NCI-H1694 treated with DMSO at 0.1 percent for 48 hours (cell line): ENCODE results near the gene FAM83D.
"Not testable (repeated sequence)": the region's sequence is repeated elsewhere in the genome, so short reads cannot be mapped to it uniquely, and the experiment has no call there.

Source experiments
- DNase-seq: peaks from one replicate; lab custom pipeline; 2025; lab: John Stamatoyannopoulos, UW

FAM83D gene

DNA sequence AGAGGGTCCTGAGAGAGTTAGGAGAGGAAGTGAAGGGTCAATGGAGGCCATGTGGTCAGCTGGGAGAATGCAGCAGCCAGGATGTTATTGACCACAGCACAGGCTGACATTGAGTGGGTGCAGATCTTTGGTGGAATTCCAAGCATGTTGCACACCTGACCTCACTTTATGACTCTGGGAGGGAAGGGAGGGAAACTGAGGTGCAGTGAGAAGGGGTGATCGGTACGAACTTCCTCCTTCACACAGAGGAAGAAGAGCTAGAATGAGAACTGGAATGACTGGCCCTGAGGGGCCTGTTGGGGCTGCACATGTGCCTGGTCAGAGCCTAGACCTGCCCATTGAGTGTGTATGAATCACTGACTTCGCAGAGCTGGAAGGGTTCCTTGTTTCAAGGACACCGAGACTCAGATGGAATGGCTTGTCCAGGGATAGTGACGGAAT, 9.8 kb downstream of the FAM83D start:
- no peak for DNase-seq

DNA sequence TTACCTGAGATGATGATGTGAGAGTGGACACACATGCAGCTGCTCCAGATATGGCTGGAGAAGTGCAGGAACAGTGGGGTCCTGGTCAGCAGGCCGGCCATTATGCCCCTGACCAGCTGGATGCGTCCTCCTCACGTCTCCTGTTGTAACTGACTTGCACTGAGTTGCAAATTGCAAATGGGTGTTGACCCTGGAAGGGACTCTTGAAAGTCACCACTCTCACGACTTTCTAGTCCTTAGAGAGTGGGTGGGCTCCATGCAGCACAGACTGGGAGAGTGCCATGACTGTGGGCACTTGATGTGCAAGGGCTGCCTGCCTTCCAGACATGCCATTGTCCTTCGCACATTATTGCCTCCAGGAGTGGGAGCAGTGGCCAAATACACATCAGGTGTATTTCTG, 10.8 kb downstream of the FAM83D start:
- no peak for DNase-seq

DNA sequence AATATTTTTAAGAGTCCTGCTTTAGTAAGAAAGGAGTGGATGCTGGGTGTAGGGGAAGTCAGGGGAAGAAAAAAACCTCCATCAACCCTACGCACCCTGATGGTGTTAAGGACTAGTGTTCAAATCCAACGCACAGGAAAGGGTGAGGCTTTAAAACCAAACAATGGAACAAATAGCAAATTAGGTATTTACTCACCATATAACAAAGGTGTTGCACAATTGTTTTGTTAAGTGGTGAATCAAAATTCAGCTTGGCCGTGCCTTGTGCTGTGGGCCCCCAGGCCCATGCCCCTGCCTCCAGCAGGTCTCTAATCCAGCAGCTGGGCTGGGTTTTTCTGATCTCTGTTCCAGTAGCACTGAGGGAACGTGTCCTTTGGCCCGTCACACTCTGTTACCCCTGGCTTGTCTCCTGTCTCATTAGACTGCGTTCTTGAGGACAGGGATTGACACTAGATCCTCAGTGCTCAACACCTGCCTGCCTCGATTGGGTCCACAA, 11.8 kb downstream of the FAM83D start:
- DNase-seq, result no peak

DNA sequence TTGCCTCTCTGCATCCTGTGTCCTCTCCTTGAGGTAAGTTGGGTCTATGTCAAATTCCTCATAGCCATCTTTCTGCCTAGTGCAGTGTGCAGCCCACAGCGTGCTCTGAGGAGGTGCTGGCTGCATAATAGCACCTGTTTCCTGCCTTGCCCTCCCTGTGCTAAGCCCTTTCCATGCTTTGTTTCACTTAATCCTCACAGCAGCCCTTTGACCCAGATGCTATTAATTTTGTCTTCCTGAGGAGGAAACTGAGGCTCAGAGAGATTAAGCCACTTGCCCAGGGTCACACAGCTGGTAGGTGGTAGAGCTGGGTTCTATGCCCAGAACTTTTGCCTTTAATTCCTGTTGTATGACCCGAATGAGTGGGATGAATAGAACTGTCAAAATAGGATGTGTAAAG, 13.5 kb downstream of the FAM83D start:
- DNase-seq, result no peak

DNA sequence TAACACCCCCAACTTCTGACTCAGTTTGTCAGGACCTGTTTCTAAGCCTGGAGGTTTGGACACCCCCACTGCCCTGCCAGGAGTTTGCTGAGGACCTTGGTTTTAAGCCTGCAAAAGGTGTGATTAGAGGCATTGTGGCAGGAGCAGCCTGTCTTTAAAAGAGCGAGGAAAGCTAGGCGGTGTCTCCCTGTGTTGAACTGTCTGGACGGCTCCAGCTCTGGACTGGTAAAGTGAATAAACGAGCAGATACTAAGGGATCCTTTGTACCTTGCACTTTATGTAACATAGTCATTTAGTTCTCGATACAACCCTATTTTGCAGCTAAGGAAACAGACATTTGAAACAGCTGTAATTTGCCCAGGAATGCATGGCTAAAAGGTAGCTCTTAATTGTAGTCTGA, 14.4 kb downstream of the FAM83D start:
- no peak for DNase-seq

DNA sequence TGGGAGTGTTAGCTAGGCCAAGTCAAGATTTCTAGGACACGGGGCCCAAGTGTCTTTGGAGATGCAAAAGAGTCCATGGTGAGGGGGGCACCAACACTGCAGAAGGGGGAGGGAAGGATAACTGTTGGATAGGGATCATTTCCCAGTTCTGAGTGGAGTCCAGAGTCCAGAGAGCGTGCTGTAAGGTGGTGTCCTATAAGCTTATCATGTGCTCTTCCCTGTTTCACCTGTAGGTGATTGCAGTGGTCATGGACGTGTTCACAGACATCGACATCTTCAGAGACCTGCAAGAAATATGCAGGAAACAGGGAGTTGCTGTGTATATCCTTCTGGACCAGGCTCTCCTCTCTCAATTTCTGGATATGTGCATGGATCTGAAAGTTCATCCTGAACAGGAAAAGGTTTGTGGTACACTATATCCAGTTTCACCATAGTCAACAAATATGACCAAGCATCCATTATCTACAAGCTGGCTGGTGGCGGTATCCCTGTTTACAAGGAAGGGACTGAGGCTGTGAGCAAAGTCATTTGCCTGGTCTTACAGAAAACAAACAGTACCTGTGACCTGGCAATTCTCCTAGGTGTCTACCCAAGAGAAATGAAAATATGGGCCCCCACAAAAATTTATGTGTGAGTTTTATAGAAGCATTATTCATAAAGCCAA, 15.6 kb downstream of the FAM83D start:
- DNase-seq, result no peak

DNA sequence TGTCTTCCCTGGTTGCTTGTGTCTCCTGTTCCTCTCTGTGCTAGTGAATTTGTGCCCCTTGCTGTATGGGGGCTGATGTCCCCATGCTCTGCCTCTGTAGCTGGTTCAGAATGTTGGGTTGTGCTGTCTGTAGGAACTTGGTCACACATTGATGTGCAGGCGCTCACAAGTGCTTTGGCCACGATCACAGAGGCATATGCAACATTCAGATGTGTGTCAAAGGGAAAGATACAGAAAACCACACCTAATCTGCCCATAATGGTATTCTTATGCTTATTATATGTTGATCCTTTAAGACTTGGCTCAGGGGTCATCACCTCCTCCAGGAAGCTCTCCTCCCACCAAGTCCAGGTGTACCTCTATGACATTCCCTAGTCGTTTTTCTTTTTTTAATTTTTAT, 18.8 kb downstream of the FAM83D start:
- DNase-seq, result no peak

DNA sequence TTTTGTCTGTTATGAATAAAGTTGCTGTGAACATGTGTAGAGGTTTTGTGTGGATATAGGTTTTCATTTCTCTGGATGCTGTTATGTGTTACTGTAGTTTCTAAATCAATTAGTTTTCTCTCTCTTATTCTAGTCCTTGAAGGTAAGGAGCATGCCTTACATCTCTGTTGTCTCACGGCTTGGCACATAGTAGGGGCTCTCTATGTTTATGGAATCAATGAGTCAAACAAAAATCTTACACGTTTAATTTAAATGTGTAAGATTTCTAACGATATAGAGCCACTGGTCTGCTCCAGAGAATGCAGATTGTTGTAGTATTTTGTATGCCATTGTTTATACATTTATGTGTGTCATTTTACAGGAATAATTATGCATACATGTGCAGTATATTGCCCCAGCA, 20.6 kb downstream of the FAM83D start:
- DNase-seq, result no peak

DNA sequence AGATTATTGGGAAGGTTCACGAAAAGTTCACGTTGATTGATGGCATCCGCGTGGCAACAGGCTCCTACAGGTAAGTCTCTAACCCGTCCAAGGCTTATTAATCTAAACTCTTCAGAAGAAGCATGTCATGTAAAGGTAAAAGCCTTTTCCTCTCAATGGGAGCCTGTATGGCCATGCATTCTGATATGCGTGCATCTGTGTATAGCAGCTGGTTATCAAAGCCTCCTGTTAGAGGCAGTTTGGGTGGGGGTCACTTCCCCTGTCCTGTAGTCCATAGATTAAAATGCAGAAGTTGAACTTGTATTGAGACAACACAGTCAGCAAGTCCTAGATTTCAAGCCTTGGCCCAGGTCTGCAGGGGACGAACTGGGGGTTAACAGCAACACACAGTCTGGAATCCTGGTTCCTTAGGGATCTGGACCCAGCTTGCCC, 21.7 kb downstream of the FAM83D start:
- DNase-seq, result no peak

DNA sequence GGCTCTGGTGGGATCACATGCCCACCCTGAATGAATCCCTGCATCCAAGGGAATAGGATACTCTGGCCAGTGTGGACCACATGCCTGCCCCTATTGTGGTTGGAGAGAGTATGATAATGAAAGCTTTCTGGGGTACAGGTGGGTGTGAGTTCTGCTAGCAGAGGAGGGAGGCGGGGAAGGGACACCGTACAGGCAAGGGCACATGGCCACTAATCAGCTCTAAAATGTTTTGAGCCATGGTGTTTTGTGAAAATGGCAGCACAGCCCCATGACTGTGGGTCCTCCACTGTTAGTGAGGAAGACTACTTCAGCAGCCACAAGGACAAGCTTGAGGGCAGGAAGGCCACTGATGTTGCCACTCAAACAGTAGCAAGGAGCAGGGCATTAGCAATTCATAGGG, 24.0 kb downstream of the FAM83D start:
- DNase-seq, result no peak

DNA sequence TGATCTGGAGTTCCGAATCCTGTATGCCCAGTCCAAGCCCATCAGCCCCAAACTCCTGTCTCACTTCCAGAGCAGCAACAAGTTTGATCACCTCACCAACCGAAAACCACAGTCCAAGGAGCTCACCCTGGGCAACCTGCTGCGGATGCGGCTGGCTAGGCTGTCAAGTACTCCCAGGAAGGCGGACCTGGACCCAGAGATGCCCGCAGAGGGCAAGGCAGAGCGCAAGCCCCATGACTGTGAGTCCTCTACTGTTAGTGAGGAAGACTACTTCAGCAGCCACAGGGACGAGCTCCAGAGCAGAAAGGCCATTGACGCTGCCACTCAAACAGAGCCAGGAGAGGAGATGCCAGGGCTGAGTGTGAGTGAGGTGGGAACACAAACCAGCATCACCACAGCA, 25.4 kb downstream of the FAM83D start:
- DNase-seq, result no peak

DNA sequence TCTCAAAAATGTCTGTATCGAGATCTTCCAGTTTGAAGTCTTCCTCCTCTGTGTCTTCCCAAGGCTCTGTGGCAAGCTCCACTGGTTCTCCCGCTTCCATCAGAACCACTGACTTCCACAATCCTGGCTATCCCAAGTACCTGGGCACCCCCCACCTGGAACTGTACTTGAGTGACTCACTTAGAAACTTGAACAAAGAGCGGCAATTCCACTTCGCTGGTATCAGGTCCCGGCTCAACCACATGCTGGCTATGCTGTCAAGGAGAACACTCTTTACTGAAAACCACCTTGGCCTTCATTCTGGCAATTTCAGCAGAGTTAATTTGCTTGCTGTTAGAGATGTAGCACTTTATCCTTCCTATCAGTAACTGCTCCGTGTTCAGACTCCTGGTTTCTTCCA, 25.9 kb downstream of the FAM83D start:
- DNase-seq, result no peak

DNA sequence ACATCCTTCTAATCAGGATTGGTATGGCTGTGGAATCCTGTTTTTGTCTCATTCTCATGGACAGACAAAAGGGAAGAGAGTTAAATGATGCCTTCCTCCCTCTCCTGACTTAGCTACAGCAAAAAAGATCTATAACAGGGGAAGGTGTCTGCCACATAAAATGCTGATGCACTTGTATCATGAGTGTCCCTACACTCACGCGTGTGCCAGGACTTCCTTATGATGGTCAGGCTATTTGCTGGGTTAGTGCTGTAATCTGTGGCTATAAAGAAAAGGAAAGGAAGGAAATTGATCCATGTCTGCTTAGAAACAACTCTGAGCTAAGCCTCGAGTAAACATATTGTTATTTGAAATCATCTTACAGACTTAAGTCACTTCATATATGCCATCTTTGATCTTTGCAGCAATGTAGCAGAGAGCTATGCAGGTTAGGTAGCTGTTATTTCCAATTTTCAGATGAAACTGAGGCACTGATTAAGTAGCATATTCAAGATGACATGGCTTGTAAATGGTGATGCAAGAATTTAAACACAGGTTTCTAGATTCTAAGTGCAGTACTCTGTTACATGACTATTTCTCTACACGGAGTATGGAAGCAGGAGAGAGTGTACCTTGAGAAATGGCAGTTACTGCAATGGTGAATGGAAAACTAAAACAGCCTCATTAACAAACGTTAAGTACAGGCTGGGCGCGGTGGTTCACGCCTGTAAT, 27.6 kb downstream of the FAM83D start:
- no peak for DNase-seq

DNA sequence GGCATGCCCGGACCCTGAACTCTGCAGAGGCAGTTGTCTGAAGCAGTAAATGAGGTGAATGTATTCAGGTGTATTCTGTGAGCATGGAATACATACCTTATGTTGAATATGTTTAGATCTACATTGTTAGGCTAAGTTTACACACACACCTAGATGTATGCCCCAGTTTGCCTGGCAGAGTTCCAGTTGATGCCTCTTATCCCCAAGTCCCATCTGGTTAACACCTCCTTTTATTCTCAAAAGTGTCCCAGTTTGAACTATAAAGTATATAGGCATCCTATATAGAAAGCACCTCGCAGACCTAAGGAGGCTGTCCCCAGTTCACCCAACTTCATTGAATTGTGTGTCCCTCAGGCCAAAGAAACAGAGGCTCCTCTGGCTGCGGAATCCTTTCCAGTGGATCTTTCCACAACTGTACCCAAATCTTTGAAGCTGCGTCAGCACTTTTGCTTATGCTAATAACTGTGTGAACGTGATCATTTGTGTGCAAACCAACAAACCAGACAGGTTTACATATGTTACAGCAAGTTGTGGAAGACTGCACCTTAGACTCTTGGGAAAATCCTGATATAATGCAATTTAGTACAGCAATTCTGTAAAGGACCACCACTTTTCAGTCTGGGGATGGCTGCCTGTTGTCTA, 31.1 kb downstream of the FAM83D start:
- DNase-seq, result no peak

DNA sequence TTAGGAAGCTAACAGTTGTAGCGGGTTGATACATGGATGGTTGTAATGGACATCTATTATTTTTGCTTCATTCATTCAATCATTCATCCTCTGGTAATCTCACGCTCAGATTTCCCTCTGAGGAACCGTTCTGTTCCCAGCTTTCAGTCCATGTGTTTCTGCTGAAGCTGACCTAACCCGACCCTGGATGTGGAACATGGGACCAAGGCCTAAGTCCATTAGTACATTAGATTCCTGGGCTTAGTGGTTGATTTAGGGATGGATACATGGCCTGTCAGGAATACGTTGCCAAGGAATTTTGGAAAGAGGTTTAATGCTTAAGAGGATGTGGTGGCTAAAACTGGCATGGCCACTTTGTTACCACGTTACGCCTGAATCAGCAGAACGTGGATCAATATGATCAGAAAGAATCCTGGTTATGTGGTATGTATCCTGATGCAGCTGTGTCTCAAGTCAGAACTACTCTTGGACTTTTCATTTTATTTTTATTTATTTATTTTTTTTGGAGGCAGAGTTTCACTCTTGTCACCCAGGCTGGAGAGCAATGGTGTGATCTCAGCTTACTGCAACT, 31.8 kb downstream of the FAM83D start:
- no peak for DNase-seq

DNA sequence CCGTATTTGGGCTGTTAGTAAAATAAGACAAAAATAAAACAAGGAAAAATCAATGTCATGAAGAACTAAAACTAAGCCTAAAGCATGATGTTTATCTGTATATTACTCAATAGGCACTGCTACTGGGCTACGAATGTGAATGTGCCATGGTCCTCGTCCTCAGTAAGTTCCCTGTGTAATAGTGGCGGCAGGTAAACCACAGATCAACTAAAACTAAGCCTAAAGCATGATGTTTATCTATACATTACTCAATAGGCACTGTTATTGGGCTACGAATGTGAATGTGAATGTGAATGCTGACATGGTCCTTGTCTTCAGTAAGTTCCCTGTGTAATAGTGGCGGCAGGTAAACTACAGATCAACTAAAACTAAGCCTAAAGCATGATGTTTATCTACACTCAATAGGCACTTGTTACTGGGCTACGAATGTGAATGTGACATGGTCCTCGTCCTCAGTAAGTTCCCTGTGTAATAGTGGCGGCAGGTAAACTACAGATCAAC, 34.0 kb downstream of the FAM83D start:
- not testable (repeated sequence) for DNase-seq

DNA sequence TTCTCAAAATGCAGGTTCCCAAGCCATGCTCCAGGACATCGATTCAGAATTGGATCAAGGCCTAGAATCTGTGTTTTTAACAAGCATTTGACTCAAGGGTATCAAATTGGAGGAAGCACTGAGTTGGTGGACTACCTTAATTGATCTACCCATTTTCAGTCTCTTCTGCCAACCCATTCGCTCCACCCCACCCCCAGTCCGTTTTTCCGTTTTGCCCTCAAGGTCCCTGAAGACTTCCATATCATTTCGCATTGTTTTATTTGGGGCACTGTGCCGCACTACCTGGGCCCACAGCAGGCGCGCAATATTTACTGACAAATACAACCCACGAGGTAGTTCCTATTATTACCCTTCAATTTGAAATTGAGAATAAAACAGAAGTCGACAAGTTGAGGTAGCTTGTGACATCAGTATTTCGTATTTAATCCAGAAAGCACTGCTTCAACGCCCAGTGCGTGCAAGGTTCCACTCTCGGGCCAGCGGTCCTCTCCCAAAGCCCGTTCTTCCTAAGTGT, 35.4 kb downstream of the FAM83D start:
- no peak for DNase-seq

DNA sequence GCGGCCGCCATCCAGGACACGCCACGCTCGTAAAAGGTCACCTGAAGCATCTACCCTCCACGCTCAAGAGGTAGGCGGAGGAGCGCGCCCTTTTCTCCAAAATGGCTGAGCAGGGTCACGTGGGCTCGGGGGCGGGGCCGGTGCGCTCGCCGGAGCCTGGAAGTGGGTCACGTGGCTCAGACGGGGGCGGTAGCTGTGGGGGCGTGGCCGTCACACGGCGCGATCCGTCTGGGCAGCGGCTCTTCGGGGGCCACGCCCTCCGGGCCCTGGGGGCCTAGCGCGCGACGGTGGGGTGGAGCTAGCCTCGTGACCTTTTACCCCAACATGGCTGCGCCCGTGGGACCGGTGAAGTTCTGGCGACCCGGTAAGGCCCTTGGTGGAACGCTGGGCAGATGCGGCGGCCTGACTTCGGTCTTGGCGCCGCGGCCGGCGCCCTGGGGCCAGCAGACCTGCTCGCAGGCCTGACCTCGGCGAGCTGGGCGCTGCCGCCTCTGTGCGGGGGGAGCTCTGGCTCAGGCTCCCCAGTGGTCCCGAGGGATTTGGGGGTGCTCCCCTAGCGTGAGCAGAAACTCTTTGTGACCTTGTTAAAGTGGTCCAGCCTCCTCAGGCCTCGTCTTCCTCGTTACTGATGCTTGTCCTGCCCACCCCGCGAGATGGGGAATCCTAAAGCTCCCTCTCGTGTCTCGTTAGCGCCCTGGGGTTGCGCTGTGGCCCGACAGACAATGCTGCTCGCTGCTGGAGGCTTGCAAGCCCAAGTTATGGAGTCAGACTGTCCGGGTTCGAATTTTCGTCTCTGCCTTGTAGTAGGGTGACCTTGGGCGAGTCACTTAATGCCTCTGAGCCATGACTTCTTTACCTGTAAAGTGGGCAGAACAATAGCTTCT, 36.1 kb downstream of the FAM83D start, which contains the start of gene DHX35:
Gene DHX35, plus strand, starts transcription at position 301 of the 884 bp plus-strand sequence. Its CDS starts 24 bp downstream, at position 325.
- peak; percentile 86 for DNase-seq

DNA sequence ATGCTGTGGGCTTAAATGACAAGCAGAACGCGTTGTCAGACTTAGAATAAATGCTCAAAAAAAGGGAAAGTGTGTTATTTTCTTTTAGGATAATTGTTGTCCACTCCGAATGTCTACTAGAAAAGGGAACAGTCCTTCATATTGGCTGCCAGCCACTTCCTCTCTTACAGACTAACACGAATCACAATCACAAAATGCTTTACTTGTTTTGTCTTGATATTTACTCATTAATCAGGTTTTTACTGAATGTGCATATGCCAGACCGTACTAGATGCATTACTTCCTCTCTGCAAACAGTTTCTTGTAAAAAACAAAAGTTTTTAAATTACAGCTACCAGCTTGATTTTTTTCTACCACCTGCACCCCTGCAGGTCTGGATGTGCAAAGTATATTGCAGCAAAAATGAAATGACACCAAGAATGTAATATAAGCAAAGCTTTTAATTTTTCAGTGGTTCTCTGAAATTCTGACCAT, 36.7 kb downstream of the FAM83D start:
- no peak for DNase-seq

DNA sequence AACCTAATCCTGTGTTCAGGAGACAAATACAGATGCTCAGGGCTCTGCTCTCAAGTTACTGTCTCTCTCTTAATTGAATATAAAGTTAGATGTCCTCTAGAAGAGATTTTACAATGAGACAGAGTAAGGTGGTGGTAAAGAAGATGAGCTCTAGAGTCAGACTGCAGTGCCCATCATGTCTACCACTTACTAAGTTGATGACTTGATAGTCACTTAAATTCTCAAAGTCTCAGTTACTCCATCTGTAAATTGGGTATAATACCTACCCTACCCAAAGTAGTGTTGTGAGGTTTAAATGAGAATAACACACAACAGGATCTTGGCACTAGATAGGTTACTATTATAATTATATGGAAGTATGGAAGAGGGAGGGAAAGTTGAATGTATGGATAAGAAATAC, 37.5 kb downstream of the FAM83D start:
- no peak for DNase-seq

DNA sequence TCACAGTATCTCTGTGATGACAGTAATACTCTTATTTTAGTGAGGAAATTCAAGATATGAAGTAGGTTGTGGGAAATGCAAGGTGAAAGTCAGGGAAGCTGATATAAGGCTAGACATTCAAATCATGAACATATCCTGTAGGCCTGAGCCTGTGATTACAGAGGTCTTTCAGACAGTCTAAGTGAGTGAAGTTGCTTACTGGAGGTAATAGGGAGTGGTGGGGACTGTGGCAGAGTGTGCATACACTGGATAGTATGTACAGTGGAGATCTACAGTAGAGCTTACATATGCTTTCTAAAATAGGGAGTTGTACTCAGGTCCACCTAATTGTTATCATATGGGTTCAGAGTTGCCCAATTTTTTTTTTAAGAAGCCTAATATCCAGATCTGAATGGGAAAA, 39.0 kb downstream of the FAM83D start:
- no peak for DNase-seq
